NCI-H1092 treated with DMSO at 0.1 percent for 48 hours (cell line): ENCODE results near the gene ASTN2.
"Not testable (repeated sequence)": the region's sequence is repeated elsewhere in the genome, so short reads cannot be mapped to it uniquely, and the experiment has no call there.

ENCODE experiments used
- DNase-seq: peaks from one replicate; lab custom pipeline; 2025; lab: John Stamatoyannopoulos, UW

The ASTN2 gene

GRCh38 chr9:116913536-116913935, 501.3 kb downstream of the ASTN2 start:
- DNase-seq, result no peak

DNA sequence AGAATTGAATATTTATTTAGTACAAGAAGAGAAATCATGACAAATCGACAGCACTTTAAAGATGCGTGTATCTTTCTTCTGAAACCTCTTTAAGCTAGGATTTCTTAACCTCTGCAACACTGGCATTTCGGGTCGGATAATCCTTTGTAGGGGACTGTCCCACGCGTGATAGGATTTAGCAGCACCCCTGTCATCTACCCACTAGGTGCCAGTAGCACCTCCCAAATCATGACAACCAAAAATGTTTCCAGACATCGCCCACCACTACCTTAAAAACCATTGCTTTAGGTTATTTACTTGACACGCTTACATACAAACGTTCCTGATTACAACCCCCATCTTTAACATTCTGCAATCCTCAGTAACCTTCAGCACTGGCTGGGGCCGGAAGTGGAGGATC, 504.7 kb downstream of the ASTN2 start:
- DNase-seq, result no peak

- DNase-seq, result no peak
Observed at GRCh38 chr9:116907989-116908388, 506.9 kb downstream of the ASTN2 start.

- DNase-seq, result no peak
Observed at GRCh38 chr9:116905171-116905588, 509.7 kb downstream of the ASTN2 start.

GRCh38 chr9:116904165-116904564, 510.7 kb downstream of the ASTN2 start:
- DNase-seq, result no peak

GRCh38 chr9:116901260-116901659, 513.6 kb downstream of the ASTN2 start:
- DNase-seq, result no peak

- DNase-seq, result no peak
Observed at GRCh38 chr9:116900543-116900942, 514.3 kb downstream of the ASTN2 start.

DNA sequence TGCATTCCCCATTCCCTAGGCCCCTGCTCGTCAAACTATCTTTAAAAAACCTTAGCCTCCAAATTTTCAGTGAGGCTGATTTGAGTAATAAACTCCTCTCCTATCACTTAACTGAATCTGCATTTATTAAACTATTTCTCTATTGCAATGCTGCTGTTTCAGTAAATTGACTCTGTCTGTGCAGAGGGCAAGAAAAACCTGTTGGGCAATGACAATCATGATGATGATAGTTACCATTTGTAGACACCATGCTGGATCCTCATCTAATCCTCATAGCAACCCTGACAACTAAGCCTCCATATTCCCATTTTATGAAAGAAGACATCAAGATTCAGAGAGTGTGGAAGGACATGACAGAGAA, 514.9 kb downstream of the ASTN2 start:
- no peak for DNase-seq

- no peak for DNase-seq
Observed at GRCh38 chr9:116899337-116900006, 515.4 kb downstream of the ASTN2 start.

DNA sequence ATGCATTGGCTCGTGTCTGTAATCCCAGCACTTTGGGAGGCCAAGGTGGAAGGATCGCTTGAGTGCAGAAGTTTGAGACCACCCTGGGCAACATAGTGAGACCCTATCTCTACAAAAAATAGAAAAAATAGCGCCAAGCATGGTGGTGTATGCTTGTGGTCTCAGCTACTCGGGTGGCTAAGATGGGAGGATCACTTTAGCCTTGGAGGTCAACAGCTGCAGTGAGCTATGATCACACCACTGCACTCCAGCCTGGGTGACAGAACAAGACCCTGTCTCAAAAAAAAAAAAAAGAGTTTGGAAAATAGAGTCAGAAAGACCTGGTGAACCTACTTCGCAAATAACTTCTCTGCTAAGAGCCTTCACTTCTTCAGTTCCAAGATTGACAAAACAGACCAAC, 516.7 kb downstream of the ASTN2 start:
- DNase-seq, result not testable (repeated sequence)

GRCh38 chr9:116897201-116897600, 517.7 kb downstream of the ASTN2 start:
- DNase-seq, result no peak

DNA sequence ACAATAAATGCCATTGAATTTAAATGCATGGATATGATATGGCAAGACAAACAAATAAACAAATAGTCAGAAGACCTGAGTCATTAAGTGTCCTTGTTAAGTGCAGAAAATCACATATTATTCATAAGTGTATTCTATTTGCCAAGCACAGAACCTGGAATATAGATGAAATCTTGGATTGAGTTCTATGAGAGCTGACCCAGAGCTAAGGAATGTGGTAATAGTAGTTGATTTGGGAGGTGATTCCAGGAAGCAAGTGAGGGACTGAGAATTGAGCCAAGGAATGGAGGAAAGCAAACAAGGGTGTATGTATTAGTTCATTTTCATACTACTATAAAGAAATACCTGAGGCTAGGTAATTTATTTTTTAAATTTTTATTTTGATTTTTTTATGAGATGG, 518.9 kb downstream of the ASTN2 start:
- DNase-seq, result no peak

GRCh38 chr9:116891424-116891823, 523.4 kb downstream of the ASTN2 start:
- no peak for DNase-seq

- not testable (repeated sequence) for DNase-seq
Observed at GRCh38 chr9:116888476-116888875, 526.4 kb downstream of the ASTN2 start.

GRCh38 chr9:116888066-116888465, 526.8 kb downstream of the ASTN2 start:
- DNase-seq, result no peak

GRCh38 chr9:116883676-116884075, 531.2 kb downstream of the ASTN2 start:
- no peak for DNase-seq

DNA sequence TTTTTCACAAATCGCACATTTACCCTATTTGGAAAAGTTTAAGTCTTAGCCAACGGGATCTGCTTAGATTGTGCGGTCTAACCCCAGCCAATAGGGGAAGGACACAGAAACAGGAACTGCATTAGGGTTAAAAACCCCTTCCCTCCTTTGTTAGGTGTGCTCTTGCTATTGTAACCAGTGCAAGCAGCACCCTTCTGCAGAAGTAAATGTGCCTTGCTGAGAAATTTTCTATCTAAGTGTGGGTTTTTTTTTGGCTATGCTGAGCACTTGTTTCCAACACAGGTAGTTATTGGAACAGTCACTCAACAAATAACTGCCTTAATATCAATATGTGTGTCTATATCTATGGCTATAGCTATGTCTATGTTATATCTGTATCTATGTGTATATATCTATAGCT, 537.8 kb downstream of the ASTN2 start:
- DNase-seq, result no peak

GRCh38 chr9:116875576-116875975, 539.3 kb downstream of the ASTN2 start:
- no peak for DNase-seq

DNA sequence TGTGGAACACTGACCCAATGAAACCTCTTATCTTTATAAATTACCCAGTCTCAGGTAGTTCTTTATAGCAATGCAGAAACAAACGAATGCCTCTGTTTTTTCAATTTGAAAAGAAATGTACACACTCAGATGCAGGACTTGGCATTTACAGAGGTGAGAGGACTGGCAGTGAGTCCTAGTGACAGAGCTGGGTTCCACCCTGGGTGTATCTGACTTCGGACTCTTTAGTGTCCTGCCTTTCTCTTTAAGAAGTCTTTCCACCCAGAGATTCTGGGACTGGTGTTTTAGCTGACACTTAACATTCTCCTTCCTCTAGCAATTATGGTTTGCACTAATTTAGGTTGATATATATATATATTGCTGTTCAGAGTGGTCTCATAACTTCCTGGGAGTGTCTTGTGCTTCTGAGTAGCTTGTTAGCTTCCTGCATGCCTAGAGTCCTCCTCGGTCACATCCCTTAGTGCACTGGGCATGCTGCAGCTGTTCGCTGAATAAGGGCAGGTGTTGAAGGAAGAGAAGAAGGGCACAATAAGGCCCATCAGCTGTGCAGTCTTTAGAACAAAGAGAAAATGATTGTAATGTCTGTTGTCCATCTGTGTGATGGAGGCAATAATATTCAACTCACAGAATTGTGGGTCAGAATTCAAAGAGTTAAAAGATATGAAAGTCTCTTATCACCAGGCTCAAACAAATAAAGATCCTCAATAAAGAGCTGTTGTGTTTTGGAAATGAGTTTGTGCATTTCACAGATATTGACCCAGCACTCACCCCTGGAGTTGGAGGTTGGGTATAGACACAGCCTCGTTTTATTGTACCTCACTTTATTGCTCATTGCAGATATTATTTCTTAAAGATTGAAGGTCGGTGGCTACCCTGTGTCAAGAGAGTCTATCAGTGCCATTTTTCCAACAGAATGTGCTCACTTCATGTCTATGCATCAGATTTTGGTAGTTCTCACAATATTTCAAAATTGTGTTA, 540.6 kb downstream of the ASTN2 start:
- no peak for DNase-seq

GRCh38 chr9:116873491-116873890, 541.4 kb downstream of the ASTN2 start:
- DNase-seq, result no peak

DNA sequence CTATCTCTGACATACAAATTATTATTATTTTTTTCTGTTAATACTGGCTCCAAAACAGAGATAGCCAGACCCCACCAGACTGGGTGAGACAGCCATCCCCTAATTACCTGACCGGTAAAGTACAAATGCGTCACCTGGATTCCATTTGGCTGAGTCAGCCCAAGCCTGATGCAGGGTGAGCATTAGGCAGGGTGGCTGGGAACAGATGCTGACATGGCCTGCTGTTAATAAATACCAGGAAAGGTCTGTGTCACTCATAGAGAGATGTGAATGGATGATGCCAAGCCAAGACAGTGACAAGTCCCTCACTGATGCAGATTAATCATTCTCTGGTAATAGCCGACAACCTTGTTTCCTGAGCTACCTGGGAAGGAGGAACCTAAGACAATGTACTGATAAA, 544.3 kb downstream of the ASTN2 start:
- DNase-seq, result no peak

DNA sequence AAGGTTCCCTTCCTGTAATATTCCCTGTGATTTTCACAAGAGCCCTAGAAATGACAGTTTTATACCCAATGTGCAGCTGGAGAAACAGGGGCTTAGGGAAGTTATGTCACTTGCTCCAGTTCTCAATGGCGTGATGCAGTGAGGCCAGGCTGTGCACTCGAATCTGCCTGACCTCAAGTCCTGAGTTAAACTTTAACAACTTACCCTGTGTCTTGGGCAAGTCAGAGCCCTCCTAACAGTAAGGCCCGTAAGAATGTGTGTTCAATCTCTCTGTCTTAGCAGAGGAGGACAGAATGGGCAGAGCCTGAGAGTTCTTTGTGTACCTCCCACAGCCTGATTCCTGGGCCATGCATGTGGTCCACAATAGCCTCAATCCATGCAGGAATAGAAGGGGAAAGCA, 546.7 kb downstream of the ASTN2 start:
- DNase-seq, result no peak

- no peak for DNase-seq
Observed at GRCh38 chr9:116861321-116861720, 553.5 kb downstream of the ASTN2 start.
